ENCODE data around the gene PABPC1L.

Gene PABPC1L

DNA sequence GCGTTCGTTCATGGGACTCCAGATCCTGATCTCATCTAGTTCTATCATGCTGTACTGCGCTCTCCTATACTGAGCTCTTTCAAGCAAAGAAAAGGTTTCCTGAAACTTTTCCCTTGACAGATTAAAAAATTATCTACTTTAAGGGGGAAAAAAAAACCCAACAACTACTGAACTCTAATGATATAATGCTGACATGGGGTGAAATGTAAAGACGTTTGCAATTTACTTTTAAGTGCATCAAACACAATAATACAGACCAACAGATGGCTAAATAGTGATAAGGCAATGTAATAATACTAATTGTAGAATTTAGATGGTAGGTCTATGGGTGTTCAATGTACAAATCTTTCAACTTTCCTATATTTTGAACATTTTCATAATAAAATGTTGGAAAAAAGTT lies 34.0 kb downstream of the PABPC1L start:
- no peak overlapping the region for H3K4me3 ChIP-seq (ENCODE audit: low read length)
- TF ChIP-seq, protein P1, sequence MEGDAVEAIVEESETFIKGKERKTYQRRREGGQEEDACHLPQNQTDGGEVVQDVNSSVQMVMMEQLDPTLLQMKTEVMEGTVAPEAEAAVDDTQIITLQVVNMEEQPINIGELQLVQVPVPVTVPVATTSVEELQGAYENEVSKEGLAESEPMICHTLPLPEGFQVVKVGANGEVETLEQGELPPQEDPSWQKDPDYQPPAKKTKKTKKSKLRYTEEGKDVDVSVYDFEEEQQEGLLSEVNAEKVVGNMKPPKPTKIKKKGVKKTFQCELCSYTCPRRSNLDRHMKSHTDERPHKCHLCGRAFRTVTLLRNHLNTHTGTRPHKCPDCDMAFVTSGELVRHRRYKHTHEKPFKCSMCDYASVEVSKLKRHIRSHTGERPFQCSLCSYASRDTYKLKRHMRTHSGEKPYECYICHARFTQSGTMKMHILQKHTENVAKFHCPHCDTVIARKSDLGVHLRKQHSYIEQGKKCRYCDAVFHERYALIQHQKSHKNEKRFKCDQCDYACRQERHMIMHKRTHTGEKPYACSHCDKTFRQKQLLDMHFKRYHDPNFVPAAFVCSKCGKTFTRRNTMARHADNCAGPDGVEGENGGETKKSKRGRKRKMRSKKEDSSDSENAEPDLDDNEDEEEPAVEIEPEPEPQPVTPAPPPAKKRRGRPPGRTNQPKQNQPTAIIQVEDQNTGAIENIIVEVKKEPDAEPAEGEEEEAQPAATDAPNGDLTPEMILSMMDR (conservative IDR thresholded peaks at IDR 0.05; ENCODE audit: low read depth, low read length) = no peak
- no peak for DNase-seq (ENCODE audit: low read depth)

DNA sequence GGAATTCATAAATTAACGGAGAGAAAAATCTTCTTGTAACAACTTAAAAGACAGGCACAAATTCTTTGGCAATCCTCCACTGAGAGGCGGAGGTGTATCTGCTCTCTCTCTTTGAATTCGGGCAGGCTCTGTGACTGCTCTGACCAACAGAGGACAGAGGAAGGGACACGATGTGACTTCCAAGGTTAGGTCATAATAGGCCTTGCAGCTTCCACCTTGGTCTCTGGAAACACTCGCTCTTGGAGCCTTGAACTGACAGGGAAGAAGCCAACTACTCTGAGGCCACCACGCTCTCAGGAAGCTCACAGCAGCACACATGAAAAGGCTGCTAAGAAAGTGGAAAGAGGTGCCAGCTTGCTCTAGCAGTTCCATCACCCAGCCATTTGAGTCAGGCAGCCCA lies 35.4 kb downstream of the PABPC1L start:
- no peak for DNase-seq (ENCODE audit: low read depth)
- H3K4me3 ChIP-seq (ENCODE audit: low read length) = no peak overlapping the region
- TF ChIP-seq, protein P1 (conservative IDR thresholded peaks at IDR 0.05; ENCODE audit: low read depth, low read length) = no peak

DNA sequence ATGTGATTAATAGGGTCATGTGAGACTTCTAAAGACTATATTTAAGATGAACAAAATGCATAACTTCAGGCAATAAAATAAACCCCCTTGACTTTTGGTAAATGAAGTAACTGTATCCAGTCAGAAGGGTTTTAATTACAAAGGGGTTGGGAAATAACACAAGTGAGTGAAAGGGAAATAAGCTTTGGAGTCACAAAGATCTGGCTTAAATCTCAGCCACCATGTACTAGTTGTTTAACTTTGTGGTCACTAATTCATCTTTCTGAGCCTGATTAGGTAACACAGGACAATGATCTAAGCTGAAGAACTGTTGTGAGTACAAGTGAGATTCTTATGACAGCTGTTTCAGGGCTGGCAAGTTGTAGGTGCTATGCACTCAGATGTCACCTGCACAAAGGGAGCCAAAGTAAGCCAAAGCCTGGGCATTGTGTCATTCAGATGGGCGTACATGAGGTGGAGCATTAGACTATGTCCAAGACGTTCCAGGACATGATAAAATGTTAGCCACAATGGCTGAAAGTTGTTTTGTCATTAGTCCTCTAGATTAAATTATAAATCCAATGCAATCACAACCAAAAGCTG lies 36.5 kb downstream of the PABPC1L start:
- DNase-seq (ENCODE audit: low read depth) = no peak
- H3K4me3 ChIP-seq (ENCODE audit: low read length) = no peak overlapping the region
- TF ChIP-seq, protein P1 (conservative IDR thresholded peaks at IDR 0.05; ENCODE audit: low read depth, low read length) = no peak

DNA sequence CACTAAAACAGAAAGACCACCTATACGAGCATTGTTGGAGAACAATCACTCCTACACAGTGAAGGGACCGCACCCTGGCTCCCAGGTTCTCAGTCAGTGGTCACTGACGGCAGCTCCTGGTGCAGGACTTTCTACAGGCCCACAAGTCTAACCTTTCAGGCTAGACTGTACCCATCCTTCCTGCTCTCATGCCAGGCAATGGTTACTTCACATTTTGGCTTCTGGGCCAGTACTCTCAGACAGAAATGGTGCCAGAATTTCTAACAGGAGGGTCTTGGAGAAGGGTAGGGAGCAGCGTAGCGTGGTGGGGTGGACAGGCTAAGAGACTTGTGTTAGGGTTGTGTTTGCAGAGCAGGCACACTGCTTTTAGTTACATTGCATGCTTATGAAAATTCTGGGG lies 38.2 kb downstream of the PABPC1L start:
- TF ChIP-seq, protein P1 (conservative IDR thresholded peaks at IDR 0.05; ENCODE audit: low read depth, low read length) = no peak
- no peak for DNase-seq (ENCODE audit: low read depth)
- no peak overlapping the region for H3K4me3 ChIP-seq (ENCODE audit: low read length)

DNA sequence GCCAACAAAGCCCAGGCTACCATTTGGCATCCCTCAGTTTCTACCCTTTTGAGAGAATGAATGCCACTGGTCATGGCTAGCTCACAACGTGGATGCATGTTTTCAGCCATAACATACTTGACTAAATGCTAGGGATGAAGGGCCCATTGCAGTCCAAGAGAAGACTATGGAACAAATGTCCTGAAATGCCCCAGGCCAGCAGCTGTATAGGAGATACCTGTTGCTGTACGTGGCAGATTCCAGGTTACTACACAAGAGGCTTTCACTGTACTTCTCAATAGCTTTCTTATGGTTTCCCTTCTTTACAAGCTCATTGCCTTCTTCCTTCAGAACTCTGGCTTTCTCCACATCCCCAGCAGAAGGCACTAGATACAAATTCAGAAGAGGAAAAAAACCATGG lies 38.7 kb downstream of the PABPC1L start:
- no peak for DNase-seq (ENCODE audit: low read depth)
- H3K4me3 ChIP-seq (ENCODE audit: low read length) = no peak overlapping the region
- TF ChIP-seq, protein P1 (conservative IDR thresholded peaks at IDR 0.05; ENCODE audit: low read depth, low read length) = no peak

DNA sequence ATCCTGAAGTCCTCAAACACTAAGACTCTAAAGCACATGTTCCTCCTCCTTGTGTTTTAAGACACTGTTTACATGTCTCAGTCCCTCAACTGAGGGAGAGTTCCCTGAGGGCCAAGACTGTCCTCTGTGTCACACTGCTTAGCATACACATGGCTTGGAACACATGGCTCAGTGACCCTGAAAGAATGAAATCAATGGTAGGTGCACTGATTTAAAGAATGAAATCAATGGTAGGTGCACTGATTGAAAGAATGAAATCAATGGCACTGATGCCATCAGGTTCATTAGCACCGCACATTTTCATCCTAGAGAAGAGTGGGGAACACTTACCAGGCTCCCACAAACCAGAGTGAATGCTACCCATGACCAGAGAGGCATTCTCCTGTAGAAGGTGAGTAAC lies 40.5 kb downstream of the PABPC1L start:
- H3K4me3 ChIP-seq (ENCODE audit: low read length) = no peak overlapping the region
- no peak for DNase-seq (ENCODE audit: low read depth)
- TF ChIP-seq, protein P1 (conservative IDR thresholded peaks at IDR 0.05; ENCODE audit: low read depth, low read length) = no peak

DNA sequence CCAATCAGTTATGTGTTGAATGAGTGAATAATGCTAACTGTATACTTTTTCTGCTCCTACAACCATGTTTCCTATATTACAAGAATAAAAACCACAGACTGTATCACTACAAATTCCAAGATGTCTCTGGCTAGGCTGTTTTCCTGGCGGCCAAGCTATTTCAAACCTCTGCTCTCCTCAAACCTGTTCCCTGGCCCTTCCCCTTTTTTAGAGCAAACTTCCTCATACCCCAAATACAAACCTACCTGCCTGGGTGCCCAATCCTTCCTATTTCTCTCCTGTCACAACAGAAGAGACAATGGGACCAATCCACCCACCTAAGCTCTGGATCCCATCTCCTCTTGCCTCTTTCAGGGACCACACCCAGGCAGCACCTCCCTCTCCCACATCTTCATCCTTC lies 42.9 kb downstream of the PABPC1L start:
- no peak for DNase-seq (ENCODE audit: low read depth)
- TF ChIP-seq, protein P1 (conservative IDR thresholded peaks at IDR 0.05; ENCODE audit: low read depth, low read length) = no peak
- no peak overlapping the region for H3K4me3 ChIP-seq (ENCODE audit: low read length)

All from retinal pigment epithelial cell (primary cell).